GM19099 (cell line): ENCODE results near the gene CXCR5.

Experiments
- POLR2A ChIP-seq: IDR thresholded peaks from 3 replicates; pipeline ENCODE4 v1.6.1; 2011; ENCODE audit warnings: low read depth; ENCODE audit not compliant: insufficient read length; ENCODE audit errors: extremely low read depth

The CXCR5 gene

GRCh38 chr11:118892514-118892913, 8.8 kb downstream of the CXCR5 start:
- TF ChIP-seq POLR2A = no peak

DNA sequence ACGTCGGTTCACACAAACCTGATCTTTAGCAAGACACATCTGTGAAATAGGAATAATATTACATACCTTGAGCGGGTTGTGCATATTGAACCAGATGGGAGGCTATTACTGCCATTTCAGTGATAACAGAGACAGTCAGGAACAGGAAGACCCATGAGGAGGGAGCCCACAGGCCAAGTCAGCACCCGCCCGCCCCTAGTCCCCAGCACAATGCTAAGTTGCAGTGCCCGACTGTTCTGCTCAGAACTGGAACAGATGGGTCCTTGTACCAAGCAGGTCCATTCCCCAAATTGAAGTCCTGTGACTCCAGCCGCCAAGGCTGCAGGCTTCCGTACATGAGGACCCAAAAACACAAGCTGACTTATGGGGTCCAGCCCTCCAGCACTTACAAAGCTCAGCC, 9.3 kb downstream of the CXCR5 start:
- no peak for TF ChIP-seq POLR2A

DNA sequence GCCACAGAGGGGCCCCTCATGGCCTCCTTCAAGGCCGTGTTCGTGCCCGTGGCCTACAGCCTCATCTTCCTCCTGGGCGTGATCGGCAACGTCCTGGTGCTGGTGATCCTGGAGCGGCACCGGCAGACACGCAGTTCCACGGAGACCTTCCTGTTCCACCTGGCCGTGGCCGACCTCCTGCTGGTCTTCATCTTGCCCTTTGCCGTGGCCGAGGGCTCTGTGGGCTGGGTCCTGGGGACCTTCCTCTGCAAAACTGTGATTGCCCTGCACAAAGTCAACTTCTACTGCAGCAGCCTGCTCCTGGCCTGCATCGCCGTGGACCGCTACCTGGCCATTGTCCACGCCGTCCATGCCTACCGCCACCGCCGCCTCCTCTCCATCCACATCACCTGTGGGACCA, 10.0 kb downstream of the CXCR5 start:
- TF ChIP-seq POLR2A = no peak

DNA sequence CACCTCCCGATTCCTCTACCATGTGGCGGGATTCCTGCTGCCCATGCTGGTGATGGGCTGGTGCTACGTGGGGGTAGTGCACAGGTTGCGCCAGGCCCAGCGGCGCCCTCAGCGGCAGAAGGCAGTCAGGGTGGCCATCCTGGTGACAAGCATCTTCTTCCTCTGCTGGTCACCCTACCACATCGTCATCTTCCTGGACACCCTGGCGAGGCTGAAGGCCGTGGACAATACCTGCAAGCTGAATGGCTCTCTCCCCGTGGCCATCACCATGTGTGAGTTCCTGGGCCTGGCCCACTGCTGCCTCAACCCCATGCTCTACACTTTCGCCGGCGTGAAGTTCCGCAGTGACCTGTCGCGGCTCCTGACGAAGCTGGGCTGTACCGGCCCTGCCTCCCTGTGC, 10.5 kb downstream of the CXCR5 start:
- no peak for TF ChIP-seq POLR2A

GRCh38 chr11:118895093-118896039, 11.7 kb downstream of the CXCR5 start:
- TF ChIP-seq POLR2A = no peak

GRCh38 chr11:118896472-118896913, 12.8 kb downstream of the CXCR5 start:
- no peak for TF ChIP-seq POLR2A

DNA sequence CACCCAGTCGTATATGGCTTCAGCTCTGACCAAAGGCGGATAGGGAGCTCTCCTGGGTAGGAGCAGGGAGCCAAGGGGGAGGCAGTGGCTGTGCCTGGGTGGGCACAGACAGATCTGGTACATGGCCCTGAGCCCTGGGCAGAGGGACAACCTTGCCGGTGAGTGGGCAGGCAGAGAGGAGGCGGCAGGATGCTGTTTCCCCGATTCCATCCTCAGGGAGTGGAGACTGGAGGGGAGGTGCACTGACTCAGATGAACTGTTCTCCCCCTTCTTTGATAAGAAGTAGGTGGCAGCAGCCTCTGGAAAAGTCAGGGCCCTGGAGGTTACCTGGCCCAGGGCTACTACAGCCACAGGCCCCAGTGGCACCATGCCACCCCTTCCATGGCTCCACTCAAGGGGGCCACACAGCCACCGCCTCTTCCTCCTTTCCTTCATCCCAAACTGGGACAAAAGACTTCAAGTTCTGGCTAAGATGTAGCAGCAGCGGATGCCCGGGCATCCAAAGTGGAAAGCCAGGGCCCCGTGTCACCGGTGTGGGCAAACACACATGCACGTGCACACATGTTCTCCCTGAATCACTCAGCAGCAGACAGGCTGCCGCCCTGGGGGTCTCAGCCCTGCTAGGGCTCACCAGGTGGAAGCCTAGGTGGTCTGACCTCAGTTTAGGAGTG, 13.4 kb downstream of the CXCR5 start:
- no peak for TF ChIP-seq POLR2A

DNA sequence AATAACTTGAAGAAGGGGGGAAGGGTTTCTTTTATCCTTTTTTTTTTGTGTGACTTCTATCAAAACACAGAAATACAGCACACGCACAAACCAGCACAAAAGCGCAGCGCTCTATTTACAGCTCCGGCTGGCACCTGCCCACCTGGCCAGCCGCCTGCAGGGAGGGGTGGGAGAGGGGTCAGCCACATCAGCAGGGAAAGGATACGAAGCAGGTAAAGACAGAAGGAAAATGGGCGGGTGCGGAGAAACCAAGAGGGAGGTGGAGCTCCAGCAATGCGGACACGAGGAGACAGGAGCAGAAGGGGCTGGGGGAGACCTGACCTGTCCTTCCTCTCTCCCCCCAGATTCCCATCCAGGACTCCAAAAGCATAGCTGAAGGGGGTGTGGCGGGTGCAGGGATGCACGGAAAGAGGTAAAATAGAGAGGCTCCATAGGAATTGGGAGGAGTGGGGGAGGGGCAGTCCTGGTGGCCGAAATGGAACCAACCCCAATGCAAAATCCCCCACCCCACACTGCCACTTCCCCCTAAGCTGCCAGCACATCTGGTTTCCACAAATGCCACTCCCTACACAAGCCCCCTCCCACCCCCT, 14.1 kb downstream of the CXCR5 start:
- TF ChIP-seq POLR2A = no peak

- TF ChIP-seq POLR2A = no peak
Observed at GRCh38 chr11:118898400-118899295, 15.0 kb downstream of the CXCR5 start.

DNA sequence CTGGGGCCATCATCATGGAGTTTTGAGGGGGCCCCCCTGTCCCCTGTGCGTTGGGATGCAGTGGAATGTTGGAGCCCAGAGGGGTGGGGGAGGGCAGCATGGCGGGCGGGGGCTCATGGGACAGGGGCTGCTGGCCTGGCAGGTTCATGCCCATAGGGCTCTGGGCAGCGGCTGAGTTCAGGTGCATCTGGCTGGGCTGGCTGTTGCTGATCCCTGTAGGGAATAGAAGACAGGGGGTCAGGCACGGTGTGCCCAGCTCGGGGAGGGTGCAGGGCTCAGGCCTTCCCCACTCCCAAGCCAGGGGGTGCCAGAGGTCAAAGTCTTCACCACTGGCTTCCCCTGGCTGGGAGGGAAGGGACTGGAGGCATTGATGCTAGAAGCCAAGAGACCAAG, 15.6 kb downstream of the CXCR5 start:
- TF ChIP-seq POLR2A = no peak

- TF ChIP-seq POLR2A = no peak
Observed at GRCh38 chr11:118899706-118900360, 16.1 kb downstream of the CXCR5 start.

GRCh38 chr11:118900535-118901384, 17.1 kb downstream of the CXCR5 start:
- TF ChIP-seq POLR2A = no peak
